WTC11 (cell line): ENCODE measurements around the gene IL21R. TPM values are rescaled to one million over a fixed set of nuclear protein-coding genes. Genes with fewer than 3 reads are reported as not detected.

Source experiments
- ATAC-seq: fragments of 200-7000 bp; cut with Tn5 transposase; 2 replicates; pipeline ENCODE4 v1.10.0; 2021; ENCODE audit warnings: mild to moderate bottlenecking, moderate library complexity
- CTCF ChIA-PET: fragments of 300-600 bp; sonication (Branson Sonifier 250); formaldehyde crosslinking; loops from one replicate; lab custom pipeline; 2021; ENCODE audit warnings: antibody characterized with exemption; lab: Charles Lee
- POLR2A ChIA-PET: fragments of 350-600 bp; sonication (Branson Sonifier 250); formaldehyde crosslinking; loops from one replicate; lab custom pipeline; 2021; ENCODE audit warnings: antibody characterized with exemption; lab: Charles Lee
- DNase-seq: peaks from one replicate; pipeline ENCODE4 v3.0.0; 2021; ENCODE audit warnings: low spot score
- H3K27ac Mint-ChIP-seq: 2 replicates; pipeline ENCODE4 v1.8.0; 2021; ENCODE audit warnings: mixed read lengths
- H3K27me3 Mint-ChIP-seq: 2 replicates; pipeline ENCODE4 v1.8.0; 2021; ENCODE audit warnings: low read depth, mild to moderate bottlenecking, moderate library complexity, mixed read lengths
- H3K36me3 Mint-ChIP-seq: 2 replicates; pipeline ENCODE4 v1.8.0; 2021; ENCODE audit warnings: mixed read lengths
- H3K4me1 Mint-ChIP-seq: 2 replicates; pipeline ENCODE4 v1.8.0; 2022; ENCODE audit warnings: mixed read lengths
- H3K4me3 Mint-ChIP-seq: 2 replicates; pipeline ENCODE4 v1.8.0; 2021; ENCODE audit warnings: mild to moderate bottlenecking, moderate library complexity, mixed read lengths
- H3K9me3 Mint-ChIP-seq: 2 replicates; pipeline ENCODE4 v1.8.0; 2021; ENCODE audit warnings: mixed read lengths
- ATF2 ChIP-seq: sonication (generic); formaldehyde crosslinking; IDR thresholded peaks from 2 replicates; pipeline ENCODE4 v1.8.1; 2022; ENCODE audit warnings: low read depth, missing genetic modification reagents, borderline replicate concordance
- CREM ChIP-seq: sonication (generic); formaldehyde crosslinking; IDR thresholded peaks from 2 replicates; pipeline ENCODE4 v1.8.1; 2022; ENCODE audit warnings: mild to moderate bottlenecking, missing genetic modification reagents, moderate library complexity
- ERG ChIP-seq: fragments of 250-450 bp; sonication (Bioruptor Pico); IDR thresholded peaks from 2 replicates; pipeline ENCODE4 v1.8.0; 2021; ENCODE audit warnings: mild to moderate bottlenecking
- FOXP1 ChIP-seq: sonication (generic); formaldehyde crosslinking; IDR thresholded peaks from 2 replicates; pipeline ENCODE4 v1.8.0; 2022; ENCODE audit warnings: missing genetic modification reagents, mild to moderate bottlenecking, moderate library complexity, borderline replicate concordance
- JAZF1 ChIP-seq: fragments of 250-450 bp; sonication (Bioruptor Pico); IDR thresholded peaks from 2 replicates; pipeline ENCODE4 v1.9.0; 2021; ENCODE audit warnings: moderate library complexity, mild to moderate bottlenecking, inconsistent platforms
- JUN ChIP-seq: sonication (generic); formaldehyde crosslinking; IDR thresholded peaks from 2 replicates; pipeline ENCODE4 v1.8.0; 2023; ENCODE audit warnings: mild to moderate bottlenecking, missing genetic modification reagents
- MLX ChIP-seq: sonication (generic); formaldehyde crosslinking; IDR thresholded peaks from 2 replicates; pipeline ENCODE4 v1.8.1; 2023; ENCODE audit warnings: mild to moderate bottlenecking, missing genetic modification reagents, moderate library complexity
- NFE2L1 ChIP-seq: sonication (generic); formaldehyde crosslinking; IDR thresholded peaks from 2 replicates; pipeline ENCODE4 v1.8.1; 2023; ENCODE audit warnings: missing genetic modification reagents
- PRDM15 ChIP-seq: sonication (generic); formaldehyde crosslinking; IDR thresholded peaks from 2 replicates; pipeline ENCODE4 v1.8.0; 2022; ENCODE audit warnings: missing genetic modification reagents
- PRRX2 ChIP-seq: fragments of 250-450 bp; sonication (Bioruptor Pico); IDR thresholded peaks from 2 replicates; pipeline ENCODE4 v1.8.0; 2021; ENCODE audit warnings: mild to moderate bottlenecking
- RORB ChIP-seq: fragments of 250-450 bp; sonication (Bioruptor Pico); IDR thresholded peaks from 2 replicates; pipeline ENCODE4 v1.9.0; 2021; ENCODE audit warnings: mild to moderate bottlenecking
- SMAD3 ChIP-seq: sonication (generic); formaldehyde crosslinking; IDR thresholded peaks from 2 replicates; pipeline ENCODE4 v1.8.0; 2022; ENCODE audit warnings: missing genetic modification reagents, mild to moderate bottlenecking, borderline replicate concordance
- SMAD4 ChIP-seq: sonication (generic); formaldehyde crosslinking; IDR thresholded peaks from 2 replicates; pipeline ENCODE4 v1.8.0; 2022; ENCODE audit warnings: mild to moderate bottlenecking, missing genetic modification reagents
- SOX15 ChIP-seq: fragments of 250-450 bp; sonication (Bioruptor Pico); IDR thresholded peaks from 2 replicates; pipeline ENCODE4 v1.9.0; 2021; ENCODE audit warnings: mild to moderate bottlenecking
- TCF7 ChIP-seq: sonication (generic); formaldehyde crosslinking; IDR thresholded peaks from 2 replicates; pipeline ENCODE4 v1.8.0; 2022; ENCODE audit warnings: mild to moderate bottlenecking, low read depth, missing genetic modification reagents, moderate library complexity
- USF1 ChIP-seq: sonication (generic); formaldehyde crosslinking; IDR thresholded peaks from 2 replicates; pipeline ENCODE4 v1.8.0; 2022; ENCODE audit warnings: mild to moderate bottlenecking, missing genetic modification reagents
- ZNF232 ChIP-seq: sonication (generic); formaldehyde crosslinking; IDR thresholded peaks from 2 replicates; pipeline ENCODE4 v1.8.0; 2022; ENCODE audit warnings: mild to moderate bottlenecking, missing genetic modification reagents
- total RNA-seq: library from RNA; stranded (reverse); gene quantifications from 3 replicates; pipeline ENCODE4 v1.2.3, GENCODE V29; 2021
- TF ChIP-seq, protein P1 (sequence below): sonication (generic); formaldehyde crosslinking; IDR thresholded peaks from 2 replicates; pipeline ENCODE4 v1.8.1; 2023; ENCODE audit warnings: mild to moderate bottlenecking, missing genetic modification reagents, borderline replicate concordance
- TF ChIP-seq, protein P2 (sequence below): sonication (generic); formaldehyde crosslinking; IDR thresholded peaks from 2 replicates; pipeline ENCODE4 v1.8.0; 2022; ENCODE audit warnings: mild to moderate bottlenecking, missing genetic modification reagents
- TF ChIP-seq, protein P3 (sequence below): sonication (generic); formaldehyde crosslinking; IDR thresholded peaks from 2 replicates; pipeline ENCODE4 v1.8.1; 2023; ENCODE audit warnings: mild to moderate bottlenecking, missing genetic modification reagents

Gene IL21R
- total RNA-seq, 1 experiment from 2014 or later: 0.70 TPM

- Mint-ChIP-seq H3K4me1 (peaks cover 3% of the 10 kb centered on the region; the same call in 1 of the 2 replicates), H3K27ac (no peak overlapping the region), H3K36me3 (peaks cover 30% of the 10 kb centered on the region), H3K27me3 (no peaks in the 10 kb centered on the region), H3K9me3 (peaks cover 8% of the 10 kb centered on the region; the same call in 1 of the 2 replicates), H3K4me3 (no peak overlapping the region)
- ChIA-PET CTCF (no interaction called here), POLR2A (no interaction called here)
- no peak for DNase-seq
- TF ChIP-seq SMAD4 (CRISPR knock-in tag) (no peak), TCF7 (CRISPR knock-in tag) (no peak), USF1 (CRISPR knock-in tag) (no peak), RORB (CRISPR knock-in tag) (no peak), FOXP1 (no peak), PRRX2 (CRISPR knock-in tag) (no peak), ZNF232 (CRISPR knock-in tag) (no peak), JUN (CRISPR knock-in tag) (no peak), SMAD3 (CRISPR knock-in tag) (no peak), ERG (CRISPR knock-in tag) (no peak), MLX (CRISPR knock-in tag) (no peak), ATF2 (no peak), CREM (CRISPR knock-in tag) (no peak), JAZF1 (CRISPR knock-in tag) (no peak), NFE2L1 (CRISPR knock-in tag) (no peak), PRDM15 (CRISPR knock-in tag) (no peak), SOX15 (no peak)
- no peak for ATAC-seq
Measured at GRCh38 chr16:27359615-27360014, 42.4 kb upstream of the IL21R start.

- H3K4me1 Mint-ChIP-seq: peaks cover 2% of the 10 kb centered on the region; the same call in 1 of the 2 replicates
- TF ChIP-seq, protein P1, sequence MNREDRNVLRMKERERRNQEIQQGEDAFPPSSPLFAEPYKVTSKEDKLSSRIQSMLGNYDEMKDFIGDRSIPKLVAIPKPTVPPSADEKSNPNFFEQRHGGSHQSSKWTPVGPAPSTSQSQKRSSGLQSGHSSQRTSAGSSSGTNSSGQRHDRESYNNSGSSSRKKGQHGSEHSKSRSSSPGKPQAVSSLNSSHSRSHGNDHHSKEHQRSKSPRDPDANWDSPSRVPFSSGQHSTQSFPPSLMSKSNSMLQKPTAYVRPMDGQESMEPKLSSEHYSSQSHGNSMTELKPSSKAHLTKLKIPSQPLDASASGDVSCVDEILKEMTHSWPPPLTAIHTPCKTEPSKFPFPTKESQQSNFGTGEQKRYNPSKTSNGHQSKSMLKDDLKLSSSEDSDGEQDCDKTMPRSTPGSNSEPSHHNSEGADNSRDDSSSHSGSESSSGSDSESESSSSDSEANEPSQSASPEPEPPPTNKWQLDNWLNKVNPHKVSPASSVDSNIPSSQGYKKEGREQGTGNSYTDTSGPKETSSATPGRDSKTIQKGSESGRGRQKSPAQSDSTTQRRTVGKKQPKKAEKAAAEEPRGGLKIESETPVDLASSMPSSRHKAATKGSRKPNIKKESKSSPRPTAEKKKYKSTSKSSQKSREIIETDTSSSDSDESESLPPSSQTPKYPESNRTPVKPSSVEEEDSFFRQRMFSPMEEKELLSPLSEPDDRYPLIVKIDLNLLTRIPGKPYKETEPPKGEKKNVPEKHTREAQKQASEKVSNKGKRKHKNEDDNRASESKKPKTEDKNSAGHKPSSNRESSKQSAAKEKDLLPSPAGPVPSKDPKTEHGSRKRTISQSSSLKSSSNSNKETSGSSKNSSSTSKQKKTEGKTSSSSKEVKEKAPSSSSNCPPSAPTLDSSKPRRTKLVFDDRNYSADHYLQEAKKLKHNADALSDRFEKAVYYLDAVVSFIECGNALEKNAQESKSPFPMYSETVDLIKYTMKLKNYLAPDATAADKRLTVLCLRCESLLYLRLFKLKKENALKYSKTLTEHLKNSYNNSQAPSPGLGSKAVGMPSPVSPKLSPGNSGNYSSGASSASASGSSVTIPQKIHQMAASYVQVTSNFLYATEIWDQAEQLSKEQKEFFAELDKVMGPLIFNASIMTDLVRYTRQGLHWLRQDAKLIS (CRISPR knock-in tag): no peak
- TF ChIP-seq, protein P2, sequence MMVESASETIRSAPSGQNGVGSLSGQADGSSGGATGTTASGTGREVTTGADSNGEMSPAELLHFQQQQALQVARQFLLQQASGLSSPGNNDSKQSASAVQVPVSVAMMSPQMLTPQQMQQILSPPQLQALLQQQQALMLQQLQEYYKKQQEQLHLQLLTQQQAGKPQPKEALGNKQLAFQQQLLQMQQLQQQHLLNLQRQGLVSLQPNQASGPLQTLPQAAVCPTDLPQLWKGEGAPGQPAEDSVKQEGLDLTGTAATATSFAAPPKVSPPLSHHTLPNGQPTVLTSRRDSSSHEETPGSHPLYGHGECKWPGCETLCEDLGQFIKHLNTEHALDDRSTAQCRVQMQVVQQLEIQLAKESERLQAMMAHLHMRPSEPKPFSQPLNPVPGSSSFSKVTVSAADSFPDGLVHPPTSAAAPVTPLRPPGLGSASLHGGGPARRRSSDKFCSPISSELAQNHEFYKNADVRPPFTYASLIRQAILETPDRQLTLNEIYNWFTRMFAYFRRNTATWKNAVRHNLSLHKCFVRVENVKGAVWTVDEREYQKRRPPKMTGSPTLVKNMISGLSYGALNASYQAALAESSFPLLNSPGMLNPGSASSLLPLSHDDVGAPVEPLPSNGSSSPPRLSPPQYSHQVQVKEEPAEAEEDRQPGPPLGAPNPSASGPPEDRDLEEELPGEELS (CRISPR knock-in tag): no peak
- TF ChIP-seq, protein P3, sequence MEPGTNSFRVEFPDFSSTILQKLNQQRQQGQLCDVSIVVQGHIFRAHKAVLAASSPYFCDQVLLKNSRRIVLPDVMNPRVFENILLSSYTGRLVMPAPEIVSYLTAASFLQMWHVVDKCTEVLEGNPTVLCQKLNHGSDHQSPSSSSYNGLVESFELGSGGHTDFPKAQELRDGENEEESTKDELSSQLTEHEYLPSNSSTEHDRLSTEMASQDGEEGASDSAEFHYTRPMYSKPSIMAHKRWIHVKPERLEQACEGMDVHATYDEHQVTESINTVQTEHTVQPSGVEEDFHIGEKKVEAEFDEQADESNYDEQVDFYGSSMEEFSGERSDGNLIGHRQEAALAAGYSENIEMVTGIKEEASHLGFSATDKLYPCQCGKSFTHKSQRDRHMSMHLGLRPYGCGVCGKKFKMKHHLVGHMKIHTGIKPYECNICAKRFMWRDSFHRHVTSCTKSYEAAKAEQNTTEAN (CRISPR knock-in tag): no peak
- TF ChIP-seq FOXP1 (no peak), NFE2L1 (CRISPR knock-in tag) (no peak), CREM (CRISPR knock-in tag) (no peak), SOX15 (no peak)
Measured at GRCh38 chr16:27361987-27362386, 40.0 kb upstream of the IL21R start.

More at GRCh38 chr16:27361987-27362386, 40.0 kb upstream of the IL21R start:
- Mint-ChIP-seq H3K36me3 (peaks cover 23% of the 10 kb centered on the region), H3K27me3 (no peaks in the 10 kb centered on the region), H3K4me3 (no peak overlapping the region), H3K9me3 (peaks cover 8% of the 10 kb centered on the region; the same call in 1 of the 2 replicates), H3K27ac (no peak overlapping the region)
- ATAC-seq (no peak), DNase-seq (no peak)
- POLR2A ChIA-PET: no interaction called here
- CTCF ChIA-PET: interaction anchor here (0.7 to 2.4 kb wide), 3 partner anchors 127 to 329 kb away, joined by 3 to 7 read pairs (median 6); no protein-coding TSS in a partner anchor
